K562 treated with DMSO at 1 percent for 24 hours (cell line): ENCODE measurements around the gene SPON1. TPM values are rescaled to one million over a fixed set of nuclear protein-coding genes. Genes with fewer than 3 reads are reported as not detected.

Source experiments
- total RNA-seq: library from RNA; unstranded; fragments of 300-600 nt; gene quantifications from 2 replicates; pipeline ENCODE4 v1.2.3, GENCODE V29; 2022; ENCODE audit warnings: low read depth; ENCODE audit not compliant: insufficient read depth

The SPON1 gene
- total RNA-seq = not detected in 2 replicates

DNA sequence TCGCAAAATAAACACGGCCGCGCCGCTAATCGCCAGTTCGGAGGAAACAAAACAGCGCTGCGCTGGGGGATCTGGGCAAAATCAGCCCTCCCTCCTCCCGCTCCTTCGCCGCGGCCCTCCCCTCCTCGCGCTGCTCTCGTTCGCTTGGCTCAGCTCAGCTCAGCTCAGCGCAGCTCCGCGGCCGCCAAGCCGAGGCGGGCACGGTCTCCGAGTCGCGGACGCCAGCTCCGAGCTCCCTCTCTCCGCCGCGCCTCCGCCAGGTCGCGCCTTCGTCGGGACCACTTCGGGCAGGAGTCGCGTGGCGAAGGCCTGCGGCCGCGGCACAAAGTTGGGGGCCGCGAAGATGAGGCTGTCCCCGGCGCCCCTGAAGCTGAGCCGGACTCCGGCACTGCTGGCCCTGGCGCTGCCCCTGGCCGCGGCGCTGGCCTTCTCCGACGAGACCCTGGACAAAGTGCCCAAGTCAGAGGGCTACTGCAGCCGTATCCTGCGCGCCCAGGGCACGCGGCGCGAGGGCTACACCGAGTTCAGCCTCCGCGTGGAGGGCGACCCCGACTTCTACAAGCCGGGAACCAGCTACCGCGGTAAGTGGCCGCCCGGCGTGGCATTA, at the start of gene SPON1:
Gene SPON1 (plus strand): TSS at position 162 of the 607 bp plus-strand sequence. CDS start 182 bp downstream, at position 344.

